ENCODE measurements around the gene ITGA6. TPM values are rescaled to one million over a fixed set of nuclear protein-coding genes. Genes with fewer than 3 reads are reported as not detected.

ITGA6 gene
- total and polyA plus RNA-seq, 2 experiments from 2014 or later = 32.9 to 124 TPM

GRCh38 chr2:172458561-172459124 is 31.3 kb downstream of the ITGA6 start:
- DNase-seq (ENCODE audit: low spot score) (no peak), ATAC-seq (no peak)
- peaks cover 91% of the 10 kb centered on the region for H3K79me2 ChIP-seq (replicated peaks; ENCODE audit: insufficient read depth)
- H3K4me2 ChIP-seq = no peak overlapping the region
- Mint-ChIP-seq H3K36me3 (ENCODE audit: low read depth) (peaks cover 1% of the 10 kb centered on the region; the same call in 1 of the 3 replicates), H3K9me3 (no peaks in the 10 kb centered on the region; the same call in 2 of the 3 replicates), H3K27me3 (ENCODE audit: insufficient read depth, low read depth, poor library complexity) (peaks cover 21% of the 10 kb centered on the region), H3K4me1 (peaks cover 80% of the 10 kb centered on the region), H3K27ac (no peak overlapping the region; the same call in 1 of the 2 replicates), H3K4me3 (no peak overlapping the region)
- peaks cover 71% of the 10 kb centered on the region for H3K4me1 ChIP-seq (ENCODE audit: insufficient read depth)
- no peak overlapping the region for H2AFZ ChIP-seq
- H3K9me2 ChIP-seq (ENCODE audit: insufficient read depth) = no peaks in the 10 kb centered on the region
- TF ChIP-seq ZNF114 (CRISPR knock-in tag; IDR thresholded peaks at IDR 0.05) (no peak), STAT1 (IDR thresholded peaks at IDR 0.05; ENCODE audit: unreplicated experiment) (no peak), REST (IDR thresholded peaks at IDR 0.05; ENCODE audit: unreplicated experiment) (no peak), POLR2AphosphoS5 (IDR thresholded peaks at IDR 0.05; ENCODE audit: low read depth) (no peak), CREB1 (CRISPR knock-in tag; IDR thresholded peaks at IDR 0.05; ENCODE audit: low read depth) (no peak), EZH2phosphoT487 (IDR thresholded peaks at IDR 0.05; ENCODE audit: unreplicated experiment) (no peak), EZH2 (IDR thresholded peaks at IDR 0.05; ENCODE audit: low read depth, unreplicated experiment) (no peak), JUNB (IDR thresholded peaks at IDR 0.05; ENCODE audit: unreplicated experiment) (no peak), ZNF331 (CRISPR knock-in tag; IDR thresholded peaks at IDR 0.05; ENCODE audit: low read depth) (no peak), ZNF462 (CRISPR knock-in tag; IDR thresholded peaks at IDR 0.05) (no peak), NANOG (IDR thresholded peaks at IDR 0.05; ENCODE audit: borderline replicate concordance) (no peak), CTCF (conservative IDR thresholded peaks at IDR 0.05; ENCODE audit: low read depth in 2 of 2) (no peak), ETS1 (IDR thresholded peaks at IDR 0.05) (no peak)
- no peaks in the 10 kb centered on the region for H3K36me3 ChIP-seq (ENCODE audit: insufficient read depth)
- H3K27me3 ChIP-seq (ENCODE audit: insufficient read depth) = no peaks in the 10 kb centered on the region
- H4K20me1 ChIP-seq (replicated peaks; ENCODE audit: insufficient read depth) = no peaks in the 10 kb centered on the region
- no peak overlapping the region for H3K4me3 ChIP-seq
- no peaks in the 10 kb centered on the region for H3F3A ChIP-seq (replicated peaks; ENCODE audit: low read depth)
- H3K27ac ChIP-seq (ENCODE audit: low read depth) = no peak overlapping the region

Measured in GM23338 (cell line).